ENCODE measurements around the gene EHBP1L1.
"Not testable (repeated sequence)": the region's sequence is repeated elsewhere in the genome, so short reads cannot be mapped to it uniquely, and the experiment has no call there.

Gene EHBP1L1

GRCh38 chr11:65562020-65562419 lies 13.8 kb upstream of the EHBP1L1 start:
- ATAC-seq (ENCODE audit: low read depth) (no peak), DNase-seq (ENCODE audit: low spot score in 2 of 2) (no peak)
- Mint-ChIP-seq H3K36me3 (no peaks in the 10 kb centered on the region), H3K27ac (no peak overlapping the region), H3K27me3 (no peaks in the 10 kb centered on the region), H3K4me3 (no peak overlapping the region), H3K9me3 (no peaks in the 10 kb centered on the region), H3K4me1 (peaks cover 21% of the 10 kb centered on the region)

- H3K27ac Mint-ChIP-seq = no peak overlapping the region
- H3K4me3 Mint-ChIP-seq = no peak overlapping the region
- H3K9me3 Mint-ChIP-seq = no peaks in the 10 kb centered on the region
- peaks cover 16% of the 10 kb centered on the region for H3K4me1 Mint-ChIP-seq
- ATAC-seq (ENCODE audit: low read depth) (no peak), DNase-seq (ENCODE audit: low spot score in 2 of 2) (no peak)
- H3K27me3 Mint-ChIP-seq = no peaks in the 10 kb centered on the region
- H3K36me3 Mint-ChIP-seq = no peaks in the 10 kb centered on the region
Measured at GRCh38 chr11:65562788-65563187, 13.1 kb upstream of the EHBP1L1 start.

GRCh38 chr11:65563601-65564000 lies 12.3 kb upstream of the EHBP1L1 start:
- Mint-ChIP-seq H3K27me3 (no peaks in the 10 kb centered on the region), H3K36me3 (peaks cover 4% of the 10 kb centered on the region), H3K4me3 (no peak overlapping the region), H3K27ac (no peak overlapping the region), H3K9me3 (no peaks in the 10 kb centered on the region), H3K4me1 (peaks cover 19% of the 10 kb centered on the region)
- DNase-seq (ENCODE audit: low spot score in 2 of 2) (no peak), ATAC-seq (ENCODE audit: low read depth) (no peak)

- DNase-seq (ENCODE audit: low spot score in 2 of 2); ATAC-seq (ENCODE audit: low read depth): not testable (repeated sequence)
Measured at GRCh38 chr11:65564879-65565559, 10.8 kb upstream of the EHBP1L1 start.

GRCh38 chr11:65565624-65566453 lies 10.0 kb upstream of the EHBP1L1 start:
- Mint-ChIP-seq H3K27ac (peak overlapping the region; percentile 79), H3K36me3 (peaks cover 6% of the 10 kb centered on the region), H3K4me3 (peak overlapping the region; percentile 54), H3K9me3 (no peaks in the 10 kb centered on the region), H3K27me3 (no peaks in the 10 kb centered on the region), H3K4me1 (peaks cover 22% of the 10 kb centered on the region)
- DNase-seq (ENCODE audit: low spot score in 2 of 2) = no peak
- no peak for ATAC-seq (ENCODE audit: low read depth)

More at GRCh38 chr11:65564879-65565559, 10.8 kb upstream of the EHBP1L1 start:
- Mint-ChIP-seq H3K4me1 (peaks cover 24% of the 10 kb centered on the region), H3K27ac (peak overlapping the region; percentile 79)
- H3K27me3 Mint-ChIP-seq, H3K9me3 Mint-ChIP-seq, H3K4me3 Mint-ChIP-seq, H3K36me3 Mint-ChIP-seq: not testable (repeated sequence)

GRCh38 chr11:65569164-65569972 lies 6.5 kb upstream of the EHBP1L1 start:
- Mint-ChIP-seq H3K27me3 (no peaks in the 10 kb centered on the region), H3K4me3 (peak overlapping the region; percentile 99), H3K36me3 (peaks cover 6% of the 10 kb centered on the region), H3K9me3 (no peaks in the 10 kb centered on the region), H3K4me1 (peaks cover 43% of the 10 kb centered on the region), H3K27ac (peak overlapping the region; percentile 94)
- DNase-seq (ENCODE audit: low spot score in 2 of 2) (no peak), ATAC-seq (ENCODE audit: low read depth) (peak; percentile 23)

GRCh38 chr11:65569973-65570918 lies 5.6 kb upstream of the EHBP1L1 start, which contains the start of gene ZNRD2:
Gene ZNRD2 (plus strand): TSS chr11:65570477. CDS start chr11:65570492, 15 bp downstream.
- Mint-ChIP-seq H3K27me3 (no peaks in the 10 kb centered on the region), H3K9me3 (no peaks in the 10 kb centered on the region), H3K36me3 (peaks cover 6% of the 10 kb centered on the region), H3K4me1 (peaks cover 48% of the 10 kb centered on the region), H3K27ac (peak within 1 kb of the TSS; percentile 94), H3K4me3 (peak within 1 kb of the TSS; percentile 99)
- DNase-seq (ENCODE audit: low spot score in 2 of 2) (peak; percentile 93 to 96), ATAC-seq (ENCODE audit: low read depth) (peak; percentile 73)

GRCh38 chr11:65571420-65571819 lies 4.4 kb upstream of the EHBP1L1 start:
- peaks cover 6% of the 10 kb centered on the region for H3K36me3 Mint-ChIP-seq
- H3K9me3 Mint-ChIP-seq = no peaks in the 10 kb centered on the region
- peaks cover 44% of the 10 kb centered on the region for H3K4me1 Mint-ChIP-seq
- ATAC-seq (ENCODE audit: low read depth) (no peak), DNase-seq (ENCODE audit: low spot score in 2 of 2) (no peak)
- no peaks in the 10 kb centered on the region for H3K27me3 Mint-ChIP-seq
- peak overlapping the region; percentile 99 for H3K4me3 Mint-ChIP-seq
- peak overlapping the region; percentile 98 for H3K27ac Mint-ChIP-seq

GRCh38 chr11:65571940-65572339 lies 3.9 kb upstream of the EHBP1L1 start:
- no peak for DNase-seq (ENCODE audit: low spot score in 2 of 2)
- no peaks in the 10 kb centered on the region for H3K9me3 Mint-ChIP-seq
- H3K4me3 Mint-ChIP-seq = peak overlapping the region; percentile 99
- H3K36me3 Mint-ChIP-seq = peaks cover 6% of the 10 kb centered on the region
- peaks cover 49% of the 10 kb centered on the region for H3K4me1 Mint-ChIP-seq
- no peaks in the 10 kb centered on the region for H3K27me3 Mint-ChIP-seq
- peak overlapping the region; percentile 98 for H3K27ac Mint-ChIP-seq
- ATAC-seq (ENCODE audit: low read depth) = no peak

GRCh38 chr11:65572356-65573051 lies 3.3 kb upstream of the EHBP1L1 start, which contains the start of gene FAM89B:
Gene FAM89B (plus strand): TSS chr11:65572538. CDS start chr11:65572670, 132 bp downstream.
- ATAC-seq (ENCODE audit: low read depth) (peak; percentile 10), DNase-seq (ENCODE audit: low spot score in 2 of 2) (peak; percentile 76 to 80)
- Mint-ChIP-seq H3K27ac (peak within 1 kb of the TSS; percentile 98), H3K36me3 (peaks cover 6% of the 10 kb centered on the region), H3K4me1 (peaks cover 50% of the 10 kb centered on the region), H3K4me3 (peak within 1 kb of the TSS; percentile 99), H3K9me3 (no peaks in the 10 kb centered on the region), H3K27me3 (no peaks in the 10 kb centered on the region)

- Mint-ChIP-seq H3K27me3 (no peaks in the 10 kb centered on the region), H3K4me1 (peaks cover 57% of the 10 kb centered on the region), H3K27ac (peak overlapping the region; percentile 98), H3K4me3 (peak overlapping the region; percentile 93), H3K9me3 (no peaks in the 10 kb centered on the region), H3K36me3 (peaks cover 6% of the 10 kb centered on the region)
- peak in 1 of 2 donors; percentile 40 for DNase-seq (ENCODE audit: low spot score in 2 of 2)
- ATAC-seq (ENCODE audit: low read depth) = no peak
Measured at GRCh38 chr11:65573391-65574079, 2.3 kb upstream of the EHBP1L1 start.
